IMR-90 (cell line): ENCODE measurements around the gene IFNL1. TPM values are rescaled to one million over a fixed set of nuclear protein-coding genes. Genes with fewer than 3 reads are reported as not detected.

Experiments used
- ATAC-seq: fragments of 200-7000 bp; cut with Tn5 transposase; 2 replicates; pipeline ENCODE4 v1.9.1; 2020; ENCODE audit warnings: low read depth, mild to moderate bottlenecking, moderate library complexity
- BruUV-seq: library from RNA; stranded (reverse); fragments of 400-500 nt; replicated peaks from 2 replicates; lab custom pipeline; 2021; lab: Mats Ljungman, UMichigan
- CTCF ChIA-PET: fragments of 300-600 bp; formaldehyde crosslinking; extraction: SDS; loops from one replicate; lab custom pipeline; 2021; ENCODE audit warnings: antibody characterized with exemption; lab: Yijun Ruan, JAX
- POLR2A ChIA-PET: fragments of 300-600 bp; sonication (Branson Sonifier 250); formaldehyde crosslinking; loops from one replicate; lab custom pipeline; 2022; ENCODE audit warnings: antibody characterized with exemption; ENCODE audit not compliant: unreplicated experiment; lab: Charles Lee
- DNase-seq: peaks from one replicate; pipeline ENCODE4 v3.0.0; 2013
- H2AFZ ChIP-seq: replicated peaks from 2 replicates; pipeline ENCODE3; 2013; ENCODE audit warnings: low read length, mild to moderate bottlenecking; ENCODE audit not compliant: poor library complexity
- H2AK5ac ChIP-seq: 2 replicates; pipeline ENCODE4 v1.6.1; 2013; ENCODE audit warnings: low read depth, low read length, inconsistent platforms
- H2AK9ac ChIP-seq: replicated peaks from 2 replicates; pipeline ENCODE3; 2013; ENCODE audit warnings: mild to moderate bottlenecking, low read depth, low read length, moderate library complexity; ENCODE audit not compliant: poor library complexity
- H2BK120ac ChIP-seq: 2 replicates; pipeline ENCODE4 v1.6.1; 2013; ENCODE audit warnings: low read depth, low read length, inconsistent platforms
- H2BK15ac ChIP-seq: 3 replicates; pipeline ENCODE4 v1.6.1; 2013; ENCODE audit warnings: low read depth, low read length, inconsistent platforms
- H2BK20ac ChIP-seq: 2 replicates; pipeline ENCODE4 v1.6.1; 2013; ENCODE audit warnings: low read depth, mild to moderate bottlenecking, inconsistent platforms, low read length, moderate library complexity
- H2BK5ac ChIP-seq: 2 replicates; pipeline ENCODE4 v1.6.1; 2013; ENCODE audit warnings: mild to moderate bottlenecking, low read depth, low read length, inconsistent platforms; ENCODE audit not compliant: poor library complexity, severe bottlenecking
- H3K14ac ChIP-seq: replicated peaks from 2 replicates; pipeline ENCODE4 v1.6.1; 2013; ENCODE audit warnings: low read depth, low read length, inconsistent platforms
- H3K18ac ChIP-seq: 2 replicates; pipeline ENCODE4 v1.6.1; 2013; ENCODE audit warnings: low read depth, low read length, control low read depth
- H3K23ac ChIP-seq: 2 replicates; pipeline ENCODE4 v1.6.1; 2013; ENCODE audit warnings: low read depth, low read length, inconsistent platforms
- H3K27ac ChIP-seq: 2 replicates; pipeline ENCODE4 v1.5.1; 2013; ENCODE audit warnings: mild to moderate bottlenecking, control low read depth, low read length; ENCODE audit not compliant: insufficient read depth
- H3K27me3 ChIP-seq: 2 replicates; pipeline ENCODE4 v1.6.1; 2013; ENCODE audit warnings: low read length; ENCODE audit not compliant: control insufficient read depth, insufficient read depth
- H3K36me3 ChIP-seq: 2 replicates; pipeline ENCODE4 v1.6.1; 2013; ENCODE audit warnings: low read length, mixed read lengths; ENCODE audit not compliant: control insufficient read depth, insufficient read depth
- H3K4ac ChIP-seq: 2 replicates; pipeline ENCODE4 v1.6.1; 2013; ENCODE audit warnings: low read depth, low read length, inconsistent platforms
- H3K4me1 ChIP-seq: 2 replicates; pipeline ENCODE4 v1.6.1; 2013; ENCODE audit warnings: low read length, mixed read lengths; ENCODE audit not compliant: control insufficient read depth, insufficient read depth
- H3K4me2 ChIP-seq: 2 replicates; pipeline ENCODE4 v1.6.1; 2013; ENCODE audit warnings: low read depth, mild to moderate bottlenecking, control low read depth, low read length, moderate library complexity
- H3K4me3 ChIP-seq: 2 replicates; pipeline ENCODE4 v1.5.1; 2013; ENCODE audit warnings: low read depth, mild to moderate bottlenecking, control low read depth, low read length, moderate library complexity; ENCODE audit not compliant: insufficient read depth
- H3K56ac ChIP-seq: 2 replicates; pipeline ENCODE4 v1.6.1; 2013; ENCODE audit warnings: low read length, inconsistent platforms; ENCODE audit not compliant: insufficient read depth; ENCODE audit errors: extremely low read depth
- H3K79me1 ChIP-seq, 2 experiments: 2 replicates each; pipeline ENCODE4 v1.6.1; 2013; ENCODE audit warnings: low read length in 2 of 2, inconsistent platforms in 1 of 2, low read depth in 1 of 2
- H3K9ac ChIP-seq: 2 replicates; pipeline ENCODE4 v1.6.1; 2013; ENCODE audit warnings: low read depth, low read length, control low read depth
- H3K9me1 ChIP-seq: 2 replicates; pipeline ENCODE4 v1.6.1; 2013; ENCODE audit warnings: low read length, inconsistent platforms; ENCODE audit not compliant: insufficient read depth
- H3K9me3 ChIP-seq: 2 replicates; pipeline ENCODE4 v1.6.1; 2013; ENCODE audit warnings: low read length; ENCODE audit not compliant: control insufficient read depth, insufficient read depth
- H4K20me1 ChIP-seq: 2 replicates; pipeline ENCODE4 v1.6.1; 2013; ENCODE audit warnings: low read length, inconsistent platforms; ENCODE audit not compliant: insufficient read depth
- H4K5ac ChIP-seq: 2 replicates; pipeline ENCODE4 v1.6.1; 2013; ENCODE audit warnings: mild to moderate bottlenecking, low read depth, low read length, control low read depth
- H4K8ac ChIP-seq, 2 experiments: 2 replicates each; pipeline ENCODE4 v1.6.1; 2013; ENCODE audit warnings: low read depth in 2 of 2, low read length in 2 of 2, control low read depth in 1 of 2, inconsistent platforms in 1 of 2
- H4K91ac ChIP-seq: 2 replicates; pipeline ENCODE4 v1.6.1; 2013; ENCODE audit warnings: low read depth, low read length, inconsistent platforms; ENCODE audit not compliant: insufficient read depth
- BHLHE40 ChIP-seq: fragments of 150-350 bp; IDR thresholded peaks from 2 replicates; pipeline ENCODE4 v1.6.1; 2016; ENCODE audit warnings: mild to moderate bottlenecking, low read depth, low read length
- CEBPB ChIP-seq: IDR thresholded peaks from 2 replicates; pipeline ENCODE4 v1.6.1; 2012; ENCODE audit warnings: low read depth, low read length, improper control_type of control experiment
- CHD1 ChIP-seq: IDR thresholded peaks from 2 replicates; pipeline ENCODE4 v1.6.1; 2012; ENCODE audit warnings: low read depth, low read length, improper control_type of control experiment
- CTCF ChIP-seq: conservative IDR thresholded peaks from 2 replicates; pipeline ENCODE4 v1.5.1; 2012; ENCODE audit warnings: mild to moderate bottlenecking, low read depth, low read length, improper control_type of control experiment
- ELK1 ChIP-seq: fragments of 150-350 bp; IDR thresholded peaks from 2 replicates; pipeline ENCODE4 v1.6.1; 2016; ENCODE audit warnings: low read depth, mild to moderate bottlenecking, low read length, moderate library complexity, borderline replicate concordance
- FOS ChIP-seq: fragments of 150-350 bp; IDR thresholded peaks from 2 replicates; pipeline ENCODE4 v1.6.1; 2016; ENCODE audit warnings: low read depth, low read length
- MAFK ChIP-seq: IDR thresholded peaks from 2 replicates; pipeline ENCODE4 v1.6.1; 2012; ENCODE audit warnings: low read depth, low read length, improper control_type of control experiment
- MAZ ChIP-seq: IDR thresholded peaks from 2 replicates; pipeline ENCODE4 v1.6.1; 2012; ENCODE audit warnings: low read depth, mild to moderate bottlenecking, low read length, improper control_type of control experiment, moderate library complexity, borderline replicate concordance
- MXI1 ChIP-seq: IDR thresholded peaks from 2 replicates; pipeline ENCODE4 v1.6.1; 2012; ENCODE audit warnings: low read depth, mild to moderate bottlenecking, low read length, moderate library complexity, borderline replicate concordance
- NFE2L2 ChIP-seq: fragments of 150-350 bp; IDR thresholded peaks from 2 replicates; pipeline ENCODE4 v1.6.1; 2016; ENCODE audit warnings: low read depth, mild to moderate bottlenecking, low read length
- POLR2A ChIP-seq: IDR thresholded peaks from 2 replicates; pipeline ENCODE4 v1.6.1; 2012; ENCODE audit warnings: mild to moderate bottlenecking, low read depth, low read length
- RAD21 ChIP-seq: IDR thresholded peaks from 2 replicates; pipeline ENCODE4 v1.6.1; 2012; ENCODE audit warnings: low read length, improper control_type of control experiment
- RCOR1 ChIP-seq: IDR thresholded peaks from 2 replicates; pipeline ENCODE4 v1.6.1; 2012; ENCODE audit warnings: mild to moderate bottlenecking, low read length, improper control_type of control experiment; ENCODE audit not compliant: insufficient replicate concordance
- RFX5 ChIP-seq: IDR thresholded peaks from 2 replicates; pipeline ENCODE4 v1.8.0; 2012; ENCODE audit warnings: low read depth, mild to moderate bottlenecking, low read length, moderate library complexity
- SMC3 ChIP-seq: fragments of 150-350 bp; IDR thresholded peaks from 2 replicates; pipeline ENCODE4 v1.6.1; 2016; ENCODE audit warnings: low read depth, mild to moderate bottlenecking, antibody characterized with exemption, low read length, moderate library complexity
- USF2 ChIP-seq: fragments of 150-350 bp; IDR thresholded peaks from 2 replicates; pipeline ENCODE4 v1.6.1; 2017; ENCODE audit warnings: mild to moderate bottlenecking, antibody characterized with exemption, low read length, low read depth
- WGBS, 2 experiments: methylation state at CpG; one replicate each; pipeline versions ENCODE4 v1.1.5 to v1.1.7; 2013; ENCODE audit warnings: missing lambda C conversion rate in 2 of 2; ENCODE audit not compliant: insufficient read length in 1 of 2; ENCODE audit errors: extremely low coverage in 2 of 2; 5-methylcytosine and 5-hydroxymethylcytosine counted together
- dilution Hi-C: fragments of 300-500 bp; cut with HindIII; formaldehyde crosslinking; loops from one replicate; pipeline ENCODE4 v1.14.3; 2018; ENCODE audit warnings: low sequenced_read_pairs; ENCODE audit not compliant: unreplicated experiment
- in situ Hi-C: fragments of 300-500 bp; cut with MboI; formaldehyde crosslinking; loops from 3 replicates; pipeline ENCODE4 v1.14.3; 2019; ENCODE audit warnings: low sequenced_read_pairs, inconsistent platforms, mixed read lengths
- intact Hi-C: fragments of 100-400 bp; cut with micrococcal nuclease; formaldehyde crosslinking; loops from 2 replicates; pipeline ENCODE4 v1.10.0; 2022
- polyA plus RNA-seq, 3 experiments: library from polyadenylated mRNA; depleted of rRNA; stranded (reverse); fragments of >200 nt; gene quantifications; 2 replicates each; pipeline ENCODE4 v1.2.3, GENCODE V29; 2012; ENCODE audit warnings: low replicate concordance in 1 of 3
- total RNA-seq: library from RNA; depleted of rRNA; stranded (reverse); fragments of >200 nt; gene quantifications from 2 replicates; pipeline ENCODE4 v1.2.3, GENCODE V29; 2012

IFNL1 gene
- total and polyA plus RNA-seq, 2 of the 4 experiments (the other 2 are of a cell fraction), result not detected

- WGBS, 2 experiments, result no CpG with 5 or more reads among the region's 12 CpGs
- dilution Hi-C loops, result no loop called here
- POLR2A ChIA-PET, result no interaction called here
Measured at GRCh38 chr19:39316627-39317321, 20.6 kb downstream of the IFNL1 start.

More at GRCh38 chr19:39316627-39317321, 20.6 kb downstream of the IFNL1 start:
- Histone ChIP-seq H3K79me1 (no peaks in the 10 kb centered on the region), H4K20me1 (no peaks in the 10 kb centered on the region; the same call in 1 of the 2 replicates), H3K4ac (no peak overlapping the region), H3K23ac (no peak overlapping the region), H4K5ac (no peak overlapping the region), H3K9me3 (no peaks in the 10 kb centered on the region), H2AFZ (no peak overlapping the region), H2BK5ac (no peak overlapping the region), H3K9me1 (no peaks in the 10 kb centered on the region), H4K8ac (no peak overlapping the region), H2BK120ac (no peak overlapping the region), H2BK15ac (no peak overlapping the region), H3K9ac (no peak overlapping the region), H3K4me3 (no peak overlapping the region), H3K27me3 (peaks cover 23% of the 10 kb centered on the region), H2BK20ac (no peak overlapping the region), H4K91ac (no peak overlapping the region), H2AK5ac (no peak overlapping the region), H3K14ac (no peak overlapping the region), H3K4me2 (no peak overlapping the region), H3K27ac (no peak overlapping the region), H3K18ac (no peak overlapping the region), H3K36me3 (no peaks in the 10 kb centered on the region), H3K56ac (no peak overlapping the region), H2AK9ac (no peak overlapping the region), H3K4me1 (peaks cover 2% of the 10 kb centered on the region; the same call in 1 of the 2 replicates)
- CTCF ChIA-PET, result no interaction called here
- in situ Hi-C loops (no loop called here), intact Hi-C loops (no loop called here)
- no peak for ATAC-seq
- BruUV-seq, result no TSS peak
- TF ChIP-seq SMC3, result no peak
- no peak for TF ChIP-seq USF2
- no peak for TF ChIP-seq ELK1
- no peak for TF ChIP-seq MXI1
- no peak for TF ChIP-seq NFE2L2
- TF ChIP-seq POLR2A, result no peak
- TF ChIP-seq RAD21, result no peak
- no peak for TF ChIP-seq FOS
- no peak for TF ChIP-seq CTCF
- no peak for TF ChIP-seq CEBPB
- TF ChIP-seq RCOR1, result no peak
- TF ChIP-seq BHLHE40, result no peak
- no peak for TF ChIP-seq CHD1
- no peak for TF ChIP-seq RFX5
- TF ChIP-seq MAZ, result no peak
- no peak for TF ChIP-seq MAFK
- no peak for DNase-seq
